HG02981 (cell line): ENCODE data around the gene SPON1.

Experiments used
- ATAC-seq: cut with Tn5 transposase; IDR thresholded peaks from one replicate; pipeline ENCODE4 v1.9.1; 2021; ENCODE audit warnings: mild to moderate bottlenecking, moderate library complexity; ENCODE audit not compliant: unreplicated experiment

SPON1 gene

DNA sequence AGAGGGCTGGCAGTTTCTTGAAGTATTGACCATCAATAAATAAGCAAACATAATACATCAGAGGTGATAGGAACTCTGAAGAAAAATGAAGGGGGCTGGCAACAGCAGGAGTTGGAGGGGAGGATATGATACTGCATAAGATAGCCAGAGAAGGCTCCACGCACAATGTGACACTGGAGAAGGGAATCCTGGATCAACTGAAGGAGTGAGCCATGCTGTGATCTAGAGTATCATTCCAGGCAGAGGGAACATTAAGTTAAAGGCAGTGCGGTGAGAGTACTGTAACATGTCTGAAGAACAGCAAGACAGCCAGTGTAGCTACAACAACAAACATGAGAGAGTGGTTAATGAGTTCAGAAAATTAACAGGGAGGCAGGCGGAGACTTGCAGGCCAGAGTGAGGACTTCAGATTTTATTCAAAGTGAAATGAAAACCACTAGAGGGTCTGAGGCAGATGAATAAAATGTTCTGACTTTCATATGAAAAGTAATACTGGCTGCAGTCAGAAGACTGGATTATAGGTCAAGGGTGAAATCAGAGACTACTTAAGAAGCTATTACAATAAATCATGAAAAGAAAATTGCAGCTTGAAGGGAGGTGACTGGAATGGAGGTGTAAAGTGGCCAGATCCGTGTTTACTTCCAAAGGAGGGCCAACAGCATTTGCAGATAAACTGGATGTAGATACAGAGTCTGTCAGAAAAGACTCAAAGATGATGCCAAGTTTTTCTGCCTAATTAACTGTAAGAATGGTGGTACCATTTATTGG is 347.1 kb downstream of the SPON1 start:
- no peak for ATAC-seq

DNA sequence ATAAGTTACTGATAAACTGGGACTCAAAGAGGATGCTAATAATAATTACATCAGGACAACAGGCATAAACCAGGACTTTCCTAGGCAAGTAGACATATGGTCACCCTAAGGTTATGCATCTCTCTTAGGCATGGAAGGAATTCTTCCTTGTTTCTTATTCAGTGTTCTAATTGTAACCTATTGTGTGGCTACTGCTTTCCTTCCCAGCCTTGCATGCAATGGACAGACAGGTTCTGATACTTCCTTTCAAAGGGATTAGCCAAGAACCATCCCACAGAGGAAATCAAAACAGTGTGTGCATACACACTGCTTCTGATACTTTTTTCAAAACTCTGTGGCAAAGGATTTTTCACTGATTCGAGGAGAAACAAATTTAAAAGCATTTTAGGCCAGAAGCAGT is 348.2 kb downstream of the SPON1 start:
- ATAC-seq: no peak

GRCh38 chr11:14312736-14313438 is 350.4 kb downstream of the SPON1 start:
- ATAC-seq: no peak

DNA sequence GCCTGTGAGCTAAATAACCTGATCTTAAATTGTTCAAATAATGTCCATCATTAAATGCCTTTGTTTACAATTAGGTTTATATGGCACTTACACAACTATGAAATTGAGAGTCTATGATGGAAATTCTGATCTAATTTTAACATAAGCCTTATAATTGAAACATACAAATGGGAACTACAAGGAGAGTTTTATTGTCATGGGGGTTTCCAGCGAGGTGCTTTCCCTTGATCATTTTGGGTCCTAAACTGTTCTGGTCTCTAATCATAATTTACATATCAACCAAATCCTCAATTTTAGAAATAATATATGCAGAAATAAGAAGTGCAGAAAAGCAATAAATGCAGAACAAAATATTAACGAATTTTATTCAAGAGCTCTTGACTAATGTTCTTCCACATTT is 351.6 kb downstream of the SPON1 start:
- ATAC-seq: no peak

GRCh38 chr11:14315130-14315529 is 352.6 kb downstream of the SPON1 start:
- peak; percentile 40 for ATAC-seq
